Cerebellar nuclear complex (tissue), 1 donor: Measurements from ENCODE around the gene SLC8A3.

ENCODE experiments used
- DNase-seq, 2 experiments: peaks; one replicate each; lab custom pipeline; 2025; lab: John Stamatoyannopoulos, UW

SLC8A3 gene

DNA sequence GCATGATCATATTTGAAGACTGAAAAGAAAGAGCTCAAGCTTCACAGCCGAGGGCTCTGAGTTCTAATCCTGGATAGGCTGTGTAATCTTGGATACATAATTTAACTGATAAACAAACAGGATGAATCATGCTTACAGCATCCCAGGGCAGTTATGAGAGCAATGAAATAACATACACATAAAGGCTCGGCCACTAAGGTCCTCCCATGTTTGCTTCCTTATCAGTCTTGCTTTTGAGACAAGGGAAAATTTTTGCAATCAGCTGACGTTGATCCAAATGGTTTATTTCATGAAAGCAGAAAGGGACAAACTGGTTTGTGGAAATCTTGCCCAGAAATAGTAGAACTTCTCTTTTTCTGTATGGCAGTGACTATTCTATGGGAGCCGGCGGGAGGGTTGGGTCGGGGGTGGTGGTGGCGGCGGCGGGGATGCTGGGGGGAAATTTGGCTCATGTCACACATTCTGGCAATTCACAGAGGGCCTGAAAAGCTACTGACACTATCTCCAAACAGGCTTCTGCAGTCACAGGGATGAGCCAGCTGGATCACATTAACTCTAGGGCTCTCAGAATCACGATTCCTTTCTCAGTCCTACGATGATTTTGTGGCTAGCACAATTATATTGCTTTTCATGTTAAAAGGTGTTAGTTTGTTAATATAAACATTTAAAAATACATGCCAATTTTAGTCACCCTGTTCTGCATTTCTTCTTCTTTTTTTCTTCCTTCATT lies 124.5 kb downstream of the SLC8A3 start:
- DNase-seq, result no peak

DNA sequence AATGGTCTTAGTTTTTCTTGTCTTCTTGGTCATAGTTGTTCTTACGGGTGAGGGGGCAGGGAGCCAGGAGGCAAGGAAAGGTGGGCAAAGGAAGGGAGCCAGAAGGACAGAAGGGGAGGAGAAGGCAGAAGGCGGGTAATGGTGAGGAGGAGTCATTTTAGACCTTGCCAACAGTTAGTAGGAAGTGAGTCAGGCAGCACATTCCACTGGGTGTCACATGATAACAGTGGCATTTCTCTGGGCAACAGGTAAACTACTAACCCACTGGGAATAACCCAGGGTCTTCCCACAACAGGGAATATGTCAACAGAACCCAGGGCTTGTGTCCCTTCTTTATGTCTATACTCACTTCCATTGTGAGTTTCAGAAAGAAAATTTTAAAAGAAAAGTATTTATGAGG lies 127.6 kb downstream of the SLC8A3 start:
- DNase-seq, result no peak

DNA sequence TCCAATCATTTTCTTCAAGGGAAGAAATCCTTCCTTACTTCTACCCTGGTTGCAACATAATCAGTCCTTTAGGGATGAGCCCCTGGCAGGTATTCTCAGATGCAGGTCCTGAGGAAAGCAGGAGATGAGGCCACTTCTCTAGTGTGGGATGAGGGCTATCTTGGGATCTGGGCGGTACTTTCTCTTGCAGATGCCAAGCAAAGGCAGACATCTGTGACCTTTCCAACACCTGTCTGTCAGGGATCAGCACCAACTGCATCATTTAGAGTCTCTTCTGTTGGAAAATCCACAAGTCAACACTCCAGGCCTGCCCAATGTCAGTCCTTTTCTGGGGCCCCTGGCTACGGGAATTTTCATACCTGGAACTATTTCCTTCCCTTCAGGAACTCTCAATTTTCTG lies 129.2 kb downstream of the SLC8A3 start:
- DNase-seq, result no peak

DNA sequence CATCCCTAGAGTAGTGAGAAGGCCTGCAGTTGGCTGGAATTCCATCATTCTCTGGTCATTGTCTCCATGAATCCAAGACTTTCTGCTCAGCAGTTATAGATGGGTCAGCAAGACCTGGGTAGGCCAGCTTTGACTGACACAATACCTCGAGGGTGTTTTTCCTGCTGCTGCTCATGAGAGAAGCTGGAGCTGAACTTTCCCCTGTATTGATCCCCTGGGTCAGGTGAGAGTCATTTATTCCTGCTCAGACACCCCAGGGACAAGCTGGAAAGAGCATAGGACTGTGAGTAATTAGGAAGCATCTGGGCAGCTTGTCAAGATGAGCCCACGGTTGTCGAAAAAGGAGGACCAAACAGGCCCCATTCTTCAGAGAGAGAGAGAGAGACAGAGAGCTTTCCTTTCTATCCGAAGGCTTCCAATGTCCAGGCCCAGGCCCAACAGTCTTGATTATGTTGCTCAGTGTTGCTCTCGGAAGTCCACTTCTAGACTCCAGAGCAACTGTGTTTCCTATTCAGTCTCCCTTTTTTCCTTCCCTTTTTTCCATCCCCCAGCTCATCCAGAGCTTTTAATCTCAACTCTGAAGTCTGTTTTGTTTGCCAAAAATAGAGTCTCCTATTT lies 131.1 kb downstream of the SLC8A3 start:
- no peak for DNase-seq

DNA sequence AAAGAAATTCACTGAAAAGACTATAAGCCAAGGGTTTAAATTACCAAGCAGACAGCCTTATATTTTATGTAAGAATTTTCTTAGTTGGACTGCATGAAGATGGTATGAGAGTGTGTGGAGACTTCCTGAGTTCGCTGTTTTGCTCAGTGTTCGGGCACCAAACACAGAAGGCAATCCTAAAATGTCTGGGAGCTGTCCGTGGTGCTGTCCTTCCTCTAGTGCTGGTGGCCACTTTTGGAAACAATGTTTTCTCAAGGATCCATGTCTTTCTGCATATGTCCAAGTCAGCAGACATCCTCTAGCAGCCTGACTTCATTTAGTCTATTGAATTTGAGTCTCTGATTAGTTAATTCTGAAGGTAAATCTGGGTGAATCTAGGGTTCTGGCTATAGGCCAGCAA lies 135.8 kb downstream of the SLC8A3 start:
- DNase-seq, result no peak

DNA sequence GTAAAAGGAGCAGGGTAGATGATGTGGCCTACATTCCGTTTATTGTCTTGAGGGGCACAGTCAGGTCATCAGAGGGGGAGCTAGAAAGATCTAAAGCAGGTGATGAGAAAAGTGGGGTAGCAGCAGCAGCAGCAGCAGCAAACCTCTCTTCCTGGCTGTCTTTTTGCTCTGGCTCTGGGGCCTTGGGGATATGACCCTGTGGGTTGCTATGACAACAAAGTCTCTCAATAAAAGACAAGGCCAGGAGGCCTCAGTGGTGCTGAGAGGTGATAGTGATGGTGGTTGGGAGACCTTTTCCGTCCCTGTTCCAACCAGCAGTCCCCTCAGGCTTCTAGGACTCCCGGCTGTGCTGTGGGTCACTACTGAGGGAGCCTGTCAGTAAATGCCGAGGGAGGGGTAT lies 138.6 kb downstream of the SLC8A3 start:
- DNase-seq, result no peak

DNA sequence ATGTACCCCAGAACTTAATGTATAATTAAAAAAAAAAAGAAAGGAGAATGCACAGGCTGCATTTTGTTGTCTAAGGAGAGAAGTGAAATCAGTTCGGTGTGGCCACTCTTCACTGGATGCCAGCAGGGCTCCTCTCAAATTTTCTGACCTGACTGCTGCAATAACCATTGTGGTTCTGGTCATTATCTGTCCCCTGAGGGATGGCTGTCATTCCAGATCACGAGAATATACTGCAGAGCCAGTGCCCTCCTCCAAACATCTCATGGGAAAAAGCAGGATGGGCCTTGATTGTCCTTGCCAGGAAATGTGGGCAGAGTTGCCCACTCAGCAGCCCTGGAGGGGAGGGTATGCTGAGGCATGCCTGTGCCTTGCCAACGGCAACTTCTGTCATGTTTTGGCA lies 139.1 kb downstream of the SLC8A3 start:
- DNase-seq, result no peak

DNA sequence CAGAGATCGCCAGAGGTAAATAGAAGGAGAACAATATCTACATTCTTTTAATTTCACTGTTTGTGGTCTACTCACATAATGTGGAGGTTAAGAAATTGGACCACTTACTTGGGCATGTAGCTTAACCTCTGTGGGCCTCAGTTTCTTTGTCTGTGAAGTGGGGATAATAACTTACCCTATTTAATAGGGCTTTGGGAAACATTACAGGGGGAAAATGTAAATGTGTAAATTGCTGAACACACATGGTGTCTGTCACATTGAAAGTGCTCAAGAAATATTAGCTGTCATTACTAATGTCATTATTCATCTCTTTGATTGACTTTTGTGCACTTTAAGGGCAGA lies 140.5 kb downstream of the SLC8A3 start:
- no peak for DNase-seq

DNA sequence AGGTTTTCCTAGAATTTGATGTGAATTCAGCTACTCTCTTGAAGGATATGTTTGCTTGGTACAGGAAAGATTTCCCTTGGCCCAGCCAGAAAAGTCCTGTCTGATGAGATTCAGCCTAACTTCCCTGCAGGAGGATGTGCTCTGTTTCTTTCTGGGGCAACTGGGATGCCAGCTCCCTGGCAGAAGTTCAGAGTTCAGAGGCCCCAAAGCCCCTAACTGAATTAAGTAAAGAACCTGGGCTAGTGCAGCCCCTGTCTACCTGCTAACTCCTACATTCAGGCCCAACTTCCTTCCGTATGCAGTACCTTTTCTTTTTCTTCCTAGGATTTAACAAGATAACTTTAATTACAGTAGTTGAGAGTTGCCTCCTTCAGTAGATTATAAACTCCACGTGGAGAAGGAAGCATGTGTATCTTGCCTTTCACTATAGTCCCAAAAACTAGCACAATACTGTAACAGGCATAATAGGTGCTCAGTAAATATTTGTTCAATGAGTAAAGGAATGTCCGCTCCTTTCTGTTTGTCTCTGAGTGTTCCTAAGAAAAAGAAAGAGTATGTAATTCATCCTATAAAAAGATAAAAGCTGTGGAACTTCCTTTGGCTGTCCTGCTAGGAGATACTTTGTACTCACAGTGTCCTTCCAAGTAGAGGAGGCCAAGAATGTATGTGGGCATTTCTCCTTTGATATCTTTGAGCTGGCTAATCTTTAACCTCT lies 141.0 kb downstream of the SLC8A3 start:
- DNase-seq, result no peak

DNA sequence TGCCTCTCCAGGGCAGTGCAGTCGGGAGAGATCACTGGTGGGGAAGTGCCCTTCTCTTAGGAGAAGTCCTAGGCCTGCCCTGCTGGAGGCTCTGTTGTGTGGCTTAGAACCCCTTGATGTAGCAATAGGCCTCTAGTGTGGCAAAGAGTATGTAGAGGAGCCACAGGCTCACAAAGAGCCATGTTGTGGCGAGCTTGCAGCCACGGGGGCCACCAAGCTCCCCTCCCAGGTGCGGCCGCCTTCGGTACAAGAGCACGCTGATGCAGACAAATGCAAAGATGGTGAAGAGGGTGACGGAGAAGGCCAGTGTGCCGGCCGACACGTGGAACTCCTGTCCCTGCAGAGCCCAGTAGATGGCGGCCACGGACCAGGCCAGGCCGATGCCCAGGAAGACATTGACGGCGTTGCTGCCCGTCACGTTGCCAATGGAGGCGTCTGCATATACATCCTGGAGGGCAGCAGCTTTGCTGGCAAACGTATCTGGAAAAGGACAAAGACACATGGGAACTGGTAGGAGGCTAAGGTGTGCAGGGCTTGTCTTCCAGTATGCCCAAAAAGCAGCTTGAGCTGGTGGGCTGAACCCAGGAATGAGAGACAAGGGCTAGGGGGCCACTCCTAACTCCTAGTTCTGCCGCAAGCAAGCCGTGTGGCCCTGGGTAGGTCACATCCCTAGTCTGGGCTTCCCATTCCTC lies 142.8 kb downstream of the SLC8A3 start:
- peak in 1 of 2 experiments; percentile 42 for DNase-seq

DNA sequence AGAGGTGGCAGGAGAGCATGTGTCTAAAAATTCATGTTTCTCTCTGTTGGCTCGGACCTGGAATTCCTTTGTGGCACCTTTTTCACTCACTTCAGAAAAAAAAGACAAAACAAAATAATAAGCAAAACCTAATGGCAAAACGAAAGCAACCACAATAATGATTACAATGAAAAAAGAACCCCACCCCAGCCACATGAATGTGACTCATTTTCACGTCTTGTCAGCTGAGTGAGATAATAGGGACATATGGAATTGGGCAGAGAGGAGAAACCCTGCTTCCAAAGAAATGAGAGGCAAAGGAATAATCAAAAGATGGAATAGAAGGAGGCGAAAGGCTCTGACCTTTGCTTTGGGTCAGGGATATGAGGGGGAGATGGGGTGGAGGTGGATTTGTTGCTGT lies 143.4 kb downstream of the SLC8A3 start:
- DNase-seq, result no peak

DNA sequence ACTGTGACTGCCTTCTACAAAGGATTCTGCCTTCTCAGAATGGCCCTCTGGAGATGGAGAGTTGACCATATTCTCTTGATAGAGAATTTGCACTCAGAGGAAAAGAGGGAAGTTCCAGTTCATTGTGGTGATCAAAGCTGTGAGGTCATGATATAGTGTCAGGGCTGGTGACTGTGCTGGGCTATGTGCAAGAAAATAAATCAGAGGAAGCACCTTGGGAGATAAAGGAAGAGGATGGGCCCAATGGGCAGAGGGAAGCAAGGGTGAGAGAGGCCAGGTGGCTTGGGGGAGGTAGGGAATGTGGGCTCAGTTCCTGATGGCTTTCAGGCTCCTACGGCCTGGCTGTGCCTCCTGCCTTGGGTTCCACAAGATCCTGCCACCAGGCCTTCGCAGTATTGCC lies 145.8 kb downstream of the SLC8A3 start:
- DNase-seq, result no peak

DNA sequence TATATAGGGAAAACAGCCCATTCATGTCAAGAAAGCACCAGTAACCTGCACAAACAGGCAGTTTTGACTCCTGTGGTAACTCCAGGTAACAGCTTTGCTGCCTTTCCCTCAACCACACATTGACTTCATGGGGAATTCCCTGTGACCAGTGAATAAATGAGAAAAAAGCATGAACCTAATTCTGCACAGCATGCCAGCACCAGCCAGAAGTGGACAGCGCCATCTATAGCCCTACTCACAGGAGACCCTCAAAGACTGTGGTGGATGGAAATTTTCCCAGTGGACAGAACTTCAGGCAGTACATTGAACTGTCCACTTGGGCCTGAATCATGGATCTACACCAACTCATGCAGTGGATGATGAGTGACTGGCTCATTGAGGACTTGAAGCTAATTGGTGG lies 152.1 kb downstream of the SLC8A3 start:
- DNase-seq, result no peak

DNA sequence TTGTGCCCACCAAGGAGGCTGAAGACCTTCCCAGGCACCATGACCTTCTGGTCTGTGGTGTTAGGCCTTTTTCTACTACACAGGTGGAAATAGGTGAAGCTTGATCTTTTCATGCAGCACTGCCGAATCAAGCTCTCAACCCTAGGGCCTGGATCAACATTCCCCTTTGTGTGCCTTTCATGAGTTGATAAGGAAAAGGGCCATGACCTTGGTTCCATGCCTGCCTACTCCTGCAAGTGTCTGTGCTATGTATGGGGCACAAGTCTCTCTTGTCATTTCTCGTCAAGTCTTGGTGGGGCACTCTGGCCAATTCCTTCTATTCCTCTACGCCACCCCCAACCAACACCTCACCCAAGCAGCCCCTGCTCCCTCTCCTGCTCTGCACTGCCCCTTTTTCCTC lies 154.5 kb downstream of the SLC8A3 start:
- no peak for DNase-seq

DNA sequence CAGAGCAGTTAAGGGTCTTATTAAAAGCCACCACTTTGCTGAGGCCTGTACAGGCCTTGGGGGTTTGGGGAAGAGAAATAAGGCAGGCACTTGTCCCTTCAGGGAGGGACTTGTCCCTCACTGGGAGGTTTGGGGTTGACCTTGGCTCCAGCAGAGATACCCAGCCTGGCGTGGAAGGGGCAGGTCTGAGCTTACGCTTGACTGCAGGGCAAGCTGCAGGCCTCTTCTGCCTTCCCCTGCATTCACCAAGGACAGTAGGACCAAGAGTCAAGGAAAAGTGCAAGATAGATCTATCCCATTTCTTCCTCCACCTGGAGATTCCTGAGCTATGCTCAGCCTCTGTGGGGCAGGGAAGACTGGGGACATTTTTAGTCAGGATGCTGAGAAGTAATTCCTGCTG lies 155.2 kb downstream of the SLC8A3 start:
- no peak for DNase-seq

DNA sequence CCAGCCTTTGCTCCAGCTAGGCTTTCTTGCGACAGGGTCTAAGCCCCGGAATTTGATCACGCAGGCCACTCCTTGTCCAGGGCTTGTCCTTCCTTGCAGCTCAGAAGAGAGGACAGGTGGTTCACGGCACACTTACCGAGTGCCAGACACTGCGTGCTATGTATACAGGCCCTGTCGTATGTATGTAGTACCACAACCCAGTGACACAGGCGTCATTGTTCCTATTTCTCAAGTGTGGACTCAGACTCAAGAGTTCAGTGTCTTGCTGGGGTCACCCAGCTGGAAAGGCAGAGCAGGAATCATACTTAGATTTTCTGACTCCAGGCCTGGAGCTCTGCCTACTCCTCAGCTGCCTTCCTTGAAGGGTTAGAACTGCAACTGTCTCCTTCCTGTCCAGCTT lies 155.6 kb downstream of the SLC8A3 start:
- no peak for DNase-seq

DNA sequence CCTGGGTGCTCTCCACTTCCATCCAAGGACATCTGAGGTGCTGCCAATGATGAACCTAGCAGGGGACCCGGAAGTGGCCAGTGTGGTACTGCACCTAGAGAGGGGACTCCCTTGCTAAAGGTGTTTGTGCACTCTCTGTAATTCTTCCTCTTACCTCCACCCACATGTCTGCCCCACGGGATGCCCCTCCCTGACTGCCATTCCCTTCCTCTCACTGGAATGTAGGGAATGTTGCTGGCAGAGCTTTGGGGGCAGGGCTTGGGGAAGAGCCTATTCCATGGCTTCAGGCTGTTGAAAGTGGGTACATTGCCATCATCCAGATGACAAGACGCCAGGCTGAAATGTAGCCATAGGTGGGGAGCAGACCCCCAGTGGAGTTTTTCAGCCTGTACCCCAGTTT lies 156.3 kb downstream of the SLC8A3 start:
- no peak for DNase-seq

DNA sequence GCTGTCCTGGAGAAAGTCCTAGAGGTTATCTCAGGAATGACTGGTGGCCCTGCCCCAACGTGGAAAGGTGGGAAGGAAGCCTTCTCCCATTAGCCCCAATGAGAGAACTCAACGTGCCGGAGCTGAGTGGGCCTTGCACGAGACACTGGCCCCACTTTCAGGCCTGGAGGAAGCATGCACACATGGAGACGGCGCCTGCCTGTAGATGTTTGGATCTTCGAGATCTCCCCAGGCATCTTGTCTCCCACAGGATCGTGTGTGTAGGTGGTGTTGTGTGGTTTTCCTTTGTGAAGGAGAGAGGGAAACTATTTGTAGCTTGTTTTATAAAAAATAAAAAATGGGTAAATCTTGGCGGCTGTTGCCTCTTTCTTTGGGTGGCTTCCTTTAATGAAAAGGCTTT lies 156.7 kb downstream of the SLC8A3 start:
- no peak for DNase-seq

DNA sequence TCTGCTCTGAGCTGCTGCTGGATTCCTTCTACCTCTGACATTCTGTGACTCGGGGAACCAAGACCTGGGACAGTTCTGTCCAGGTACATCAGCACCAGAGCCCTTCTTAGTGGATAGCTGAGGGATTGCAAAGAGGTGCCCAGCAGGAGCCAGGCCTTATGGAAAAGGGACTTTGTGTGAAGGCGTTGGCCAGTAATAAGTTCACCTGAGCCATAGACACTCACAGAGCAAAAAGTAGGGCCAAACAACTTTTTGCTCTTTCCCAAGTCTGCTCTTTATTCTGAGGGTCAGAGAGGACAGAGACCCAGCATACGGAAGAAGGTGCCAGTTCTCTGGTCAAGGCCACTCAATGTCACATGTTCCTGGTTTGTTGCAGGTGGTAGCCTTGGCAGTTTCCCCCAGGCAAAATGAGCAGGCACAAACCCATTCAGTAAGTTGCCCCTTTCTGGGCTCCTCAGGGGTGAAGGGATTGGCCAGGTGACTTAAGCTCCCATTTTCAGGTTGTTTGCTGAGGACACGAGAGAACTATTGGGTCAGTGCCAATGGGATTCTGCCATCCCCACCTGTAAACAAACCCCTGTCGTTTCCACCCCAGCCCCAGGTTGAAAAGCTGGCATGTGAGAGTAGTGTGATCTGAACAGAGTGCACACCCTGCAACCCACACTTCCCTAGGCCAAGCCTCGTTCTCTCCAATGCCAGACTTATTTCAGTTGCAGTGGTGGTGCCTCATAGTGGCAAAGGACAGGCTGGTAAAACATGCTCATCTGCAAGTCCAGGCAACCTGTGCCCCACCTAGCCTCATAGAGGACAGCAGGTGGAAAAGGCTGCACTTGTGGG lies 159.2 kb downstream of the SLC8A3 start:
- no peak for DNase-seq

DNA sequence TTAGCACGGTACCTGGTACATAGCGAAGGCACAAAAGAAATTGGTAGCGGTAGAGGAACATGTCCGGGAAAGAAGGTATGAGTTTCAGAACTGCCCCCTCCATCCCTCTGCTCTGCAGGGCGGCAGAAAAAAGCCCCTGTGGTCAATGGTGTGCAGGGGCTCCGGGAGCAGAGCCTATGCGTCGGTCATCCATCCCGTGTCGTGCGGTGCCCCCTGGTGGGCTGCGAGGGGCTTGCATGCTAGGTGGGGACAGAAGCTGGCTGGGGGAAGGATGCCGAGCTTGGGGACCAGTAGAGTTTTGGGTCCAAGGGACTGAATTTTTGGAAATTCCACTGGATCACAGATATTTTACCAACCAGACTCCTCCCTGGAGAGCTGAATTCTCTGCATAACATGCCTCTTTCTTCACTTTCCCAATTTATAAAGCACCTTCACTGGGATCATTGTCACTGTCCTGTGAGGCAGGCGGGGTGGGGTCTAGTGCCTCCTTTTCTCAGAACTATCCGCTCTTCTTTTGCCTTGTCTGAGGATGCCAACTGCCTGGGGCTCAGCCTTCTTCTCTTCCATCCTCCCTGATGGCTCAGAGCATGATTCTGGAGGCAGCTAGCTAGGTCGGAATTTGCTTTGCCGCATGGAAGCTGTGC lies 160.8 kb downstream of the SLC8A3 start:
- DNase-seq, result no peak

DNA sequence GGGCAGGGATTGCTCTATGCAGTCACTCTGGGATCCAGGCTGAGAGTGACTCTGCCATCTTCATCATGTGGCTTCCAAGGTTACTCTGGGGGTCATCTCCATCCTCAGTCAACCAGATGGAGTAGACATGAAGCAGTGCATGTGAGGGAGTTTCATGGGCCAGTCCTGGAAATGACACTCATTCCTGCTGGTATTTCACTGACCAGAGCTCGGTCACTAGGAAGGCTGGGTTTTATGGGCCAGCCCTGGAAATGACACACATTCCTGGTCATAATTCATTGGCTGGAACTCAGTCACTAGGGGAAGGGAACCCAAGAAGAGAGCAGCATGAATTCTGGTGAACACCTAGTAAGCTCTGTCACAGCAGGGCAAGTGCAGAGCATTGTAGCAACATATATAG lies 164.9 kb downstream of the SLC8A3 start:
- no peak for DNase-seq
